Esophagus (tissue), 2 donors: ENCODE data around the gene SLC49A3. TPM values are rescaled to one million over a fixed set of nuclear protein-coding genes. Genes with fewer than 3 reads are reported as not detected.

Experiments
- H3K27ac ChIP-seq, 2 donors: one replicate each; pipeline ENCODE4 v1.5.1; 2013; ENCODE audit warnings: low read depth in 2 of 2, mild to moderate bottlenecking in 2 of 2, inconsistent platforms in 1 of 2, low read length in 1 of 2, moderate library complexity in 1 of 2
- H3K27me3 ChIP-seq, 2 donors: one replicate each; pipeline ENCODE4 v1.6.1; 2013; ENCODE audit warnings: low read length in 2 of 2, control low read depth in 1 of 2, mild to moderate bottlenecking in 1 of 2; ENCODE audit not compliant: insufficient read depth in 2 of 2, control insufficient read depth in 1 of 2
- H3K36me3 ChIP-seq, 2 donors: one replicate each; pipeline ENCODE4 v1.6.1; 2013; ENCODE audit warnings: low read length in 1 of 2; ENCODE audit not compliant: control insufficient read depth in 2 of 2, insufficient read depth in 2 of 2
- H3K4me1 ChIP-seq, 2 donors: one replicate each; pipeline ENCODE4 v1.6.1; 2013; ENCODE audit warnings: low read length in 1 of 2; ENCODE audit not compliant: control insufficient read depth in 2 of 2, insufficient read depth in 2 of 2
- H3K4me3 ChIP-seq, 2 donors: one replicate each; pipeline ENCODE4 v1.5.1; 2013; ENCODE audit warnings: low read length in 2 of 2, mild to moderate bottlenecking in 2 of 2, low read depth in 1 of 2, moderate library complexity in 1 of 2
- H3K9me3 ChIP-seq, 2 donors: one replicate each; pipeline ENCODE4 v1.6.1; 2013; ENCODE audit warnings: mild to moderate bottlenecking in 2 of 2, low read depth in 1 of 2, low read length in 1 of 2, moderate library complexity in 1 of 2; ENCODE audit not compliant: control insufficient read depth in 2 of 2, insufficient read depth in 1 of 2
- WGBS, 2 donors: extraction: QIAGEN DNeasy Blood & Tissue Kit; methylation state at CpG; one replicate each; pipeline ENCODE4 v1.1.7; 2013; 5-methylcytosine and 5-hydroxymethylcytosine counted together
- polyA plus RNA-seq, 2 donors: library from polyadenylated mRNA; stranded (reverse); fragments of 200-250 nt; gene quantifications; one replicate each; pipeline ENCODE4 v1.2.3, GENCODE V29; 2013
- donor health status: healthy with polysubstance abuse.
- donor health status: Bipolar disorder and iron deficiency.

SLC49A3 gene
- polyA plus RNA-seq, 2 donors = 3.8 to 7.2 TPM

DNA sequence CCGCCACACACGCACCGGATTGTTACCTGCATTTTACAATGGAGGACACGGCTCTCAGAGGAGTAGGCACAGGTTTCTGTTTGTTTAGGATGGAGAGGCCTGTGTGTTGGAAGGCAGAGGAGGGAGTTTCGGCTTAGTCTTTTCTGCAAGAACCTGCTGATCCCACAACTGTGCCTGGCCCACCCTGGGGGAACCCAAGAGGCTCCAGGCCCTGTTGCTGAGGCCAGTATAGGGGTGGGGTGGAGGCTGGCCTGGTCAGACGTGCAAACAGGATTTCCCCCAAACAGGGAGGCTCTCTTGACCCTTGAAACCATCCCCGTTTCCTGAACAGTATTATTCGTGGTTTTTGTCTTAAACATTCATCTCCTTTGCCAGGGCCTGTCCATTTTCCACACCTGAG lies 772 bp upstream of the SLC49A3 start:
- peak overlapping the region; percentile 30 to 78 for H3K27ac ChIP-seq
- peak overlapping the region in 1 of 2 donors; percentile 52 for H3K4me3 ChIP-seq

GRCh38 chr4:687971-688853 lies 739 bp downstream of the SLC49A3 start:
- H3K9me3 ChIP-seq = no peaks in the 10 kb centered on the region
- peaks cover 6 to 32% of the 10 kb centered on the region in 2 donors for H3K4me1 ChIP-seq
- H3K4me3 ChIP-seq = peak overlapping the region; percentile 39 to 52
- H3K36me3 ChIP-seq = peaks cover 0 to 2% of the 10 kb centered on the region in 2 donors
- WGBS, 2 donors = 65% methylated on average over 26 of the region's 26 CpGs
- H3K27ac ChIP-seq = peak overlapping the region; percentile 71 to 78
- no peaks in the 10 kb centered on the region for H3K27me3 ChIP-seq

More for the DNA sequence above, 772 bp upstream of the SLC49A3 start:
- Histone ChIP-seq H3K9me3 (no peaks in the 10 kb centered on the region), H3K4me1 (peaks cover 6 to 26% of the 10 kb centered on the region in 2 donors), H3K36me3 (peaks cover 0 to 2% of the 10 kb centered on the region in 2 donors), H3K27me3 (no peaks in the 10 kb centered on the region)
- WGBS, 2 donors = 79 to 90% methylated on average over 8 of the region's 8 CpGs

- Histone ChIP-seq H3K4me3 (peak overlapping the region in 1 of 2 donors; percentile 14), H3K27ac (peak overlapping the region; percentile 71 to 78), H3K9me3 (no peaks in the 10 kb centered on the region), H3K27me3 (no peaks in the 10 kb centered on the region), H3K36me3 (peaks cover 0 to 2% of the 10 kb centered on the region in 2 donors), H3K4me1 (peaks cover 6 to 34% of the 10 kb centered on the region in 2 donors)
- 56% methylated on average over 38 of the region's 38 CpGs for WGBS, 2 donors
Observed at GRCh38 chr4:687048-687970, 1.6 kb downstream of the SLC49A3 start.

DNA sequence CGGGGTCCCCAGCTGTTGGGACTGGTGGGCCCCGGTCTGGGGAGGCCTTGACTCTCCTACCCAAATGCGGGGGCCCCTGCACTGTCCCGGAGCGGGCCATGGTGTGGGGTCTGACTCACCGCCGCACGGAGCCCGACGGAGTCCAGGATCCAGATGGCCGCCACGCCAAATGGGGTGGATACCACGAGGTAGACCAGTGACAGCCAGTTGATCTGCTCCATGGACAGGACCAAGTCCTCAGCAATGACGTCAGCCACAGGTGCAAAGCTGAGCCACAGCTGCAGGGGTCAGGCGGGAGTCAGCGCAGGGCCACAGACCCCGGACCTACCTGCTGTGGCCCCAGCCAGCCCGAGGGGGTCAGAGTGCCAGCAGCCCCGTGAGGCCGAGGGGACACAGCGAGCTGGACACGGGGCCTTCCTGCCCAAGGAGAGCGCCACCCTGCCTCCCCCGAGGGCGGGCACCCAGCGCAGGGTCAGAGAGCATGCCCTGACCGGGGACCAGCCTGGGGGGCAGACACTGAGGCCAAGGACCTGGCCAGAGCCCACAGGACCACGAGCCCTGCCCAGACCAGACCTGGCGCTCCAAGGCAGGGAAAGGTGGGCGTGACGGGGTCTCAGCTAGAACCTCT lies 2.4 kb downstream of the SLC49A3 start:
- Histone ChIP-seq H3K9me3 (no peaks in the 10 kb centered on the region), H3K36me3 (peaks cover 0 to 2% of the 10 kb centered on the region in 2 donors), H3K4me1 (peaks cover 6 to 34% of the 10 kb centered on the region in 2 donors), H3K27ac (no peak overlapping the region), H3K27me3 (no peaks in the 10 kb centered on the region), H3K4me3 (no peak overlapping the region)
- WGBS, 2 donors = 92 to 93% methylated on average over 29 to 31 of the region's 31 CpGs

- Histone ChIP-seq H3K4me1 (peaks cover 11 to 34% of the 10 kb centered on the region in 2 donors), H3K27ac (no peak overlapping the region), H3K27me3 (no peaks in the 10 kb centered on the region), H3K4me3 (no peak overlapping the region), H3K9me3 (no peaks in the 10 kb centered on the region), H3K36me3 (peaks cover 0 to 2% of the 10 kb centered on the region in 2 donors)
- 92 to 94% methylated on average over 37 of the region's 37 CpGs for WGBS, 2 donors
Observed at GRCh38 chr4:685679-686412, 3.1 kb downstream of the SLC49A3 start.

DNA sequence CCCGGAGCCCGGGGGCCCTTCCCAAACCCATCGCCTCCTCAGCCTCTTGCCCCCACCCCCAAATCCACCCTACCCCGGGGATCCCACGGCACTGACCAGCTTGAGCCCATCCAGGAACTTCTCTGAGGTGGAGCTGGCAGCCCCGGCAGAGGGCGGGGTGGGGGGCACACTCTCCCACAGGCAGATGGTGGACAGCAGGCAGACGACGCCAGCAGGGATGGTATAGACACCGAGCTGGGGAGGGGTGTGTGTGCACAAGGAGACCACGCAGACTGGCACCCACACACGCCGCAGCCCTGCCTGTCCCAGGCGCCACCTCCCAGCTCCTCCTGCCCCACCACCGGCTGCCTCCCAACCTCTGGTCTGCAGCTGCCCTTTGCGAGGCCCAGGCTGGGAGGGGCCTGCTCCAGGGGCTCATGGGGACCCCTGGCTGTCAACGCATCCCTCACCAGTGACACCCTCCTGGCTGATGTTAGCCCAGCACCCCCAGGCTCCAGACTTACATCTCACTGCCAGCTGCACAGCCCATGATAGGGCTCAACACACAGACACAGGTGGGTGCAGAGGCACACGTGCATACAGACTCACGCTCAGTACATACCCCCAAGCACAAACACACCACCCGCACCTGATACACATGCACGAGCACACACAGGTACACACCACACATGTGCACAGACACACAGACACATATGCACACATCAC lies 4.2 kb downstream of the SLC49A3 start:
- no peak overlapping the region for H3K4me3 ChIP-seq
- H3K36me3 ChIP-seq = no peaks in the 10 kb centered on the region
- 70 to 73% methylated on average over 21 of the region's 21 CpGs for WGBS, 2 donors
- peaks cover 12 to 37% of the 10 kb centered on the region in 2 donors for H3K4me1 ChIP-seq
- H3K27me3 ChIP-seq = no peaks in the 10 kb centered on the region
- H3K9me3 ChIP-seq = no peaks in the 10 kb centered on the region
- no peak overlapping the region for H3K27ac ChIP-seq

GRCh38 chr4:683982-684622 lies 4.8 kb downstream of the SLC49A3 start:
- peaks cover 12 to 37% of the 10 kb centered on the region in 2 donors for H3K4me1 ChIP-seq

GRCh38 chr4:683247-683897 lies 5.6 kb downstream of the SLC49A3 start:
- H3K9me3 ChIP-seq = no peaks in the 10 kb centered on the region
- no peak overlapping the region for H3K4me3 ChIP-seq
- no peaks in the 10 kb centered on the region for H3K36me3 ChIP-seq
- H3K27ac ChIP-seq = no peak overlapping the region
- H3K27me3 ChIP-seq = no peaks in the 10 kb centered on the region
- H3K4me1 ChIP-seq = peaks cover 10 to 32% of the 10 kb centered on the region in 2 donors
- WGBS, 2 donors = 73 to 74% methylated on average over 25 of the region's 25 CpGs

More at GRCh38 chr4:683982-684622, 4.8 kb downstream of the SLC49A3 start:
- Histone ChIP-seq H3K27ac (no peak overlapping the region), H3K9me3 (no peaks in the 10 kb centered on the region), H3K27me3 (no peaks in the 10 kb centered on the region), H3K4me3 (no peak overlapping the region), H3K36me3 (no peaks in the 10 kb centered on the region)
- 42% methylated on average over 19 of the region's 19 CpGs for WGBS, 2 donors
